T-helper 2 cell treated with Interferon-gamma antibody and Interleukin-4, amounts not matched to agents 5 μg/mL and 100 μg/mL, for 36 hours (primary cell): Measurements from ENCODE around the gene MTHFD2L.
"Not testable (repeated sequence)": the region's sequence is repeated elsewhere in the genome, so short reads cannot be mapped to it uniquely, and the experiment has no call there.

Experiments used
- DNase-seq: peaks from one replicate; pipeline ENCODE4 v3.0.0; 2021; ENCODE audit warnings: low spot score
- H3K27ac Mint-ChIP-seq: one replicate; pipeline ENCODE4 v1.8.0; 2021; ENCODE audit warnings: mild to moderate bottlenecking, mixed read lengths
- H3K27me3 Mint-ChIP-seq: one replicate; pipeline ENCODE4 v1.8.0; 2021; ENCODE audit warnings: low read depth, mixed read lengths
- H3K36me3 Mint-ChIP-seq: one replicate; pipeline ENCODE4 v1.8.0; 2021; ENCODE audit warnings: low read depth, mixed read lengths
- H3K4me1 Mint-ChIP-seq: one replicate; pipeline ENCODE4 v1.8.0; 2021; ENCODE audit warnings: low read depth, mixed read lengths
- H3K4me3 Mint-ChIP-seq: one replicate; pipeline ENCODE4 v1.8.0; 2022; ENCODE audit warnings: mild to moderate bottlenecking, moderate library complexity, mixed read lengths
- H3K9me3 Mint-ChIP-seq: one replicate; pipeline ENCODE4 v1.8.0; 2021; ENCODE audit warnings: mixed read lengths

MTHFD2L gene

GRCh38 chr4:74189331-74190043, 31.6 kb downstream of the MTHFD2L start:
- Mint-ChIP-seq H3K36me3 (no peaks in the 10 kb centered on the region), H3K9me3 (no peaks in the 10 kb centered on the region), H3K27ac (no peak overlapping the region), H3K4me3 (no peak overlapping the region), H3K4me1 (peaks cover 2% of the 10 kb centered on the region), H3K27me3 (no peaks in the 10 kb centered on the region)
- DNase-seq: no peak

- Mint-ChIP-seq H3K9me3 (no peaks in the 10 kb centered on the region), H3K27me3 (no peaks in the 10 kb centered on the region), H3K36me3 (no peaks in the 10 kb centered on the region), H3K4me3 (no peak overlapping the region), H3K4me1 (no peaks in the 10 kb centered on the region), H3K27ac (no peak overlapping the region)
- DNase-seq: no peak
Measured at GRCh38 chr4:74190332-74190731, 32.4 kb downstream of the MTHFD2L start.

GRCh38 chr4:74190919-74191397, 33.0 kb downstream of the MTHFD2L start:
- H3K36me3 Mint-ChIP-seq: no peaks in the 10 kb centered on the region
- no peaks in the 10 kb centered on the region for H3K27me3 Mint-ChIP-seq
- H3K27ac Mint-ChIP-seq: no peak overlapping the region
- H3K4me3 Mint-ChIP-seq: no peak overlapping the region
- no peak for DNase-seq
- no peaks in the 10 kb centered on the region for H3K4me1 Mint-ChIP-seq
- H3K9me3 Mint-ChIP-seq: no peaks in the 10 kb centered on the region

DNA sequence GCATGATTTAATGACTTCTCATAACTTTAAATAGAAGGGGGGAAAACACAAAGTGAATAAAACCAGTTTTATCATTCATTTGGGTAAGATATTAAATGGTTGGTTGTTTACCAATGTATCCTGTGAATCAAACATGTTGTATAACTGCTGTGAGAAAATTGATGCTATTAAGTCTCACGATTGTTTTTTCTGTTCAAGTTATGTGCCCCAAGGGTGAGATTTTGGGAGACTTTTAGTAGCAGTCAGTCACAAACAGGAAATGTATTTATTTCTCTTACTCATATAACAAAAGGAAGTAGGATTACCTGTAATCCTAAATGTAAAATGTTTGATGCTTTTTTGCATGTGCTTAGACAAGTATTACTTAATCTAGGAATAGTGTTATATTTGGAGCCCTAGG, 39.2 kb downstream of the MTHFD2L start:
- no peak for DNase-seq
- Mint-ChIP-seq H3K36me3 (no peaks in the 10 kb centered on the region), H3K27me3 (no peaks in the 10 kb centered on the region), H3K4me1 (peaks cover 3% of the 10 kb centered on the region), H3K9me3 (no peaks in the 10 kb centered on the region), H3K4me3 (no peak overlapping the region), H3K27ac (no peak overlapping the region)

DNA sequence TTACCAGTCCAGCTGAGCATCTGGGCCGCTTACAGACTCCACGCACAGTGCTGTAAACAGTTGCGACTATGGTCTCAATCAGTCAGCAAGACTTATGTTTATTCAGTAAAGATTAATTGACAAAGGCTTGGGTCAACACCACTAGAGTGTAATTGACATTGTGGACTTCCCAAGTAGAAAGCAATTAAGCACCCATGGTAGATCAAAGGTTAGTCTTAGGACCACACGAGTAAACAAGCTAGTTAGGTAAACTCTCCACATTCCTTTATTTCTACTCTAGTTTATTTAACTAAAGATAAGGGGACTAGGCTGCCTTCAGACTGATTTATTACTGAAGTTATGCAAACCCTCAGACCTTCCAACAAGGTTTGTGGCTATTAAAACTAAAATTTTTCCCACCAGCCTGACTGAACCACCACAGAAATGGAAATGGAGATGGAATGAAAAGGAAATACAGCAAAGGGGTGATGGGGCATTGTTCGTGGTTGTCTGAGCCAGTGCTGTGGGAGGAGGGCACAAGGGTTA, 44.2 kb downstream of the MTHFD2L start:
- no peaks in the 10 kb centered on the region for H3K9me3 Mint-ChIP-seq
- no peak overlapping the region for H3K27ac Mint-ChIP-seq
- no peak overlapping the region for H3K4me3 Mint-ChIP-seq
- DNase-seq: no peak
- peaks cover 8% of the 10 kb centered on the region for H3K4me1 Mint-ChIP-seq
- H3K27me3 Mint-ChIP-seq: no peaks in the 10 kb centered on the region
- H3K36me3 Mint-ChIP-seq: no peaks in the 10 kb centered on the region

- DNase-seq: no peak
Measured at GRCh38 chr4:74203467-74203866, 45.5 kb downstream of the MTHFD2L start.

GRCh38 chr4:74205046-74205445, 47.1 kb downstream of the MTHFD2L start:
- Mint-ChIP-seq H3K4me3 (no peak overlapping the region), H3K27me3 (no peaks in the 10 kb centered on the region), H3K4me1 (peaks cover 8% of the 10 kb centered on the region), H3K36me3 (peaks cover 5% of the 10 kb centered on the region), H3K27ac (no peak overlapping the region), H3K9me3 (no peaks in the 10 kb centered on the region)
- no peak for DNase-seq

More at GRCh38 chr4:74203467-74203866, 45.5 kb downstream of the MTHFD2L start:
- H3K9me3 Mint-ChIP-seq: no peaks in the 10 kb centered on the region
- H3K4me3 Mint-ChIP-seq: no peak overlapping the region
- H3K27me3 Mint-ChIP-seq: no peaks in the 10 kb centered on the region
- H3K27ac Mint-ChIP-seq: no peak overlapping the region
- peaks cover 3% of the 10 kb centered on the region for H3K36me3 Mint-ChIP-seq
- peaks cover 8% of the 10 kb centered on the region for H3K4me1 Mint-ChIP-seq

DNA sequence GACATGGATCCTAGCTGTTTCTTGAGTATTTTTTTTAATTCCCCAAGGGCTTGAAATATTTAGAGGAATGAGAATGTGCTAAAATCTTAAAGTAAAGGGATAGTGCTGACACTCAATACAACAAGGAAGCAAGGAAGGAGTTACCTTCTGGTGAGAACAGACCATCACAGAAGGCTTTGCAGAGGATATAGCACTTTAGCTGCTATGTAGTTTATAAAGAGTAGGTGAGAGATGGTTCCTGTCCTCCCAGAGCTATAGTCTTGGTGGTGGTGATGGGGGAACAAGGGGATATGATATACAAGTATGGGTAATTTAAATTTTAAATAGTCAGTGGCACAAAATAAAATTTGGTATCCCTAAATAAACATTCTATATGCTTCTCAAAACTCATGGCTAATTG, 47.6 kb downstream of the MTHFD2L start:
- Mint-ChIP-seq H3K9me3 (no peaks in the 10 kb centered on the region), H3K27ac (no peak overlapping the region), H3K4me1 (peaks cover 8% of the 10 kb centered on the region), H3K4me3 (no peak overlapping the region), H3K36me3 (peaks cover 5% of the 10 kb centered on the region), H3K27me3 (no peaks in the 10 kb centered on the region)
- DNase-seq: no peak

- H3K36me3 Mint-ChIP-seq: peaks cover 7% of the 10 kb centered on the region
- peak overlapping the region; percentile 39 for H3K4me3 Mint-ChIP-seq
- no peaks in the 10 kb centered on the region for H3K27me3 Mint-ChIP-seq
- peak overlapping the region; percentile 71 for H3K27ac Mint-ChIP-seq
- DNase-seq: no peak
- H3K4me1 Mint-ChIP-seq: peaks cover 8% of the 10 kb centered on the region
- H3K9me3 Mint-ChIP-seq: no peaks in the 10 kb centered on the region
Measured at GRCh38 chr4:74206088-74206825, 48.3 kb downstream of the MTHFD2L start.

DNA sequence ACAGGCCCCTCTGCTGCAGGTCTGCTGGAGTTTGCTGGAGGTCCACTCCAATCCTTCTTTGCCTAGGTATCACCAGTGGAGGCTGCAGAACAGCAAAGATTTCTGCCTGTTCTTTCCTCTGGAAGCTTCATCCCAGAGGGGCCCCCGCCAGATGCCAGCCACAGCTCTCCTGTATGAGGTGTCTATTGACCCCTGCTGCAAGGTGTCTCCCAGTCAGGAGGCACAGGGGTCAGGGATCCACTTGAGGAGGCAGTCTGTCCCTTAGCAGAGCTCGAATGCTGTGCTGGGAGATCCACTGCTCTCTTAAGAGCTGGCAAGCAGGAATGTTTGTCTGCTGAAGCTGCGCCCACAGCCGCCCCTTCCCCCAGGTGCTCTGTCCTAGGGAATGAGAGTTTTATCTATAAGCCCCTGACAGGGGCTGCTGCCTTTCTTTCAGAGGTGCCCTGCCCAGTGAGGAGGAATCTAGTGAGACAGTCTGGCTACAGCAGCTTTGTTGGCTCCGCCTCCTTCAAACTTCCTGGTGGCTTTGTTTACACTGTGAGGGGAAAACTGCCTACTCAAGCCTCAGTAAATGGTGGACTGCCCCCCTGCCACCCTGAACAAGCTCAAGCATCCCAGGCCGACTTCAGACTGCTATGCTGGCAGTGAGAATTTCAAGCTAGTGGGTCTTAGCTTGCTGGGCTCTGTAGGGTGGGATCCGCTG, 56.7 kb downstream of the MTHFD2L start:
- not testable (repeated sequence) for H3K27ac Mint-ChIP-seq, H3K36me3 Mint-ChIP-seq, DNase-seq, H3K27me3 Mint-ChIP-seq, H3K4me3 Mint-ChIP-seq, H3K4me1 Mint-ChIP-seq
- H3K9me3 Mint-ChIP-seq: peaks cover 13% of the 10 kb centered on the region

DNA sequence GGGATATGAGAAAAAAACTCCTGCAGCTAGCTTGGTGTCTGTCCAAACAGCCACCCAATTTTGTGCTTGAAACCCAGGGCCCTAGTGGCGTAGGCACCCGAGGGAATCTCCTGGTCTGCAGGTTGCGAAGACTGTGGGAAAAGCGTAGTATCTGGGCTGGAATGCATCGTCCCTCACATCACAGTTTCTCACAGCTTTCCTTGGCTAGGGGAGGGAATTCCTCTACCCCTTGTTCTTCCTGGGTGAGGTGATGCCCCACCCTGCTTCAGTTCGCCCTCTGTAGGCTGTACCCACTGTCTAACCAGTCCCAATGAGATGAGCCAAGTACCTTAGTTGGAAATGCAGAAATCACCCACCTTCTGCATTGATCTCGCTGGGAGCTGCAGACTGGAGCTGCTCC, 57.3 kb downstream of the MTHFD2L start:
- H3K27me3 Mint-ChIP-seq, H3K36me3 Mint-ChIP-seq, H3K4me3 Mint-ChIP-seq, H3K27ac Mint-ChIP-seq, H3K4me1 Mint-ChIP-seq, DNase-seq: not testable (repeated sequence)
- peaks cover 13% of the 10 kb centered on the region for H3K9me3 Mint-ChIP-seq

- peaks cover 9% of the 10 kb centered on the region for H3K9me3 Mint-ChIP-seq
- H3K4me1 Mint-ChIP-seq: no peaks in the 10 kb centered on the region
- peaks cover 4% of the 10 kb centered on the region for H3K36me3 Mint-ChIP-seq
- no peak overlapping the region for H3K4me3 Mint-ChIP-seq
- no peak overlapping the region for H3K27ac Mint-ChIP-seq
- no peak for DNase-seq
- H3K27me3 Mint-ChIP-seq: no peaks in the 10 kb centered on the region
Measured at GRCh38 chr4:74217365-74217764, 59.4 kb downstream of the MTHFD2L start.

DNA sequence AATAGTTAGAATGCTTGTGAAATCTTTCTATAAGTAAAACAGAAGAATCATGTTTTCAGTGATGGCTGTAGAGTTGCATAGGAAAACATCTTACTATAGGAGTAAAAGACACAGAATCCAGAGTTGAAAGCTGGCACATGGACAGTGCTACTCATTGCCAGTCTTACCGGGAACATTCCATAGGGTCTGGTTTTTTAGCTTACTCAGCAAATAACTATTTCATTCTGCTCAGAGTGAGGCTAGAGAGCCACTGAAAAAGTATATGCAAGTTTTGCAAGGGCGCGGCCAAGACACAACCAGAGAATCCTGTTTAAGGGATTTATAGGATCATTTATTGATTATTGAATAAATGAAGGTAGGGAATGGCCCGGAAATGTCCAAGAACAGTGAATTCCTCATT, 60.3 kb downstream of the MTHFD2L start:
- DNase-seq: no peak
- H3K9me3 Mint-ChIP-seq: peaks cover under 1% of the 10 kb centered on the region
- peaks cover 2% of the 10 kb centered on the region for H3K27me3 Mint-ChIP-seq
- no peaks in the 10 kb centered on the region for H3K36me3 Mint-ChIP-seq
- H3K4me3 Mint-ChIP-seq: no peak overlapping the region
- no peaks in the 10 kb centered on the region for H3K4me1 Mint-ChIP-seq
- H3K27ac Mint-ChIP-seq: no peak overlapping the region

DNA sequence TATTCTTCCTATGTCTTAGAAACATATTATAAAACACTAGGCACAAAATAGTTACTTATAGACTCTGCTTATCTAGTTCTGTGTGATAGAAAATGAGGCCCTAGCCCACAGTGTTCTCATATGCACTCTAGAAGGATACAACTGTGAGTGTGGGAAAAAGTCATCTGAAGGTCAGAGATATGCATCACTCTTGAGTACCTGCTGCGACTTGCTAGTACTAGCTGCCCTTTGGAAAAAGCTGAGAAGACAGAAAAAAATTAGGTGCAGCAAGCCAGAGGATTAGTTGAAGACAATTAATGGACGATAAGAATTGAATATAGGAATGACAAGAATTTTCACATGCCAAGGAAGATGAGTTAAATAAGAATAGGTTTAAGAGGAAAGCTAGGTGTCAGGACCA, 61.3 kb downstream of the MTHFD2L start:
- H3K27ac Mint-ChIP-seq: no peak overlapping the region
- no peaks in the 10 kb centered on the region for H3K9me3 Mint-ChIP-seq
- no peaks in the 10 kb centered on the region for H3K4me1 Mint-ChIP-seq
- H3K4me3 Mint-ChIP-seq: no peak overlapping the region
- H3K36me3 Mint-ChIP-seq: no peaks in the 10 kb centered on the region
- DNase-seq: no peak
- H3K27me3 Mint-ChIP-seq: peaks cover 3% of the 10 kb centered on the region
